ENCODE results near the gene GRWD1. TPM values are rescaled to one million over a fixed set of nuclear protein-coding genes. Genes with fewer than 3 reads are reported as not detected.

Gene GRWD1
- 14.7 and 24.4 TPM in 2 replicates for total RNA-seq

GRCh38 chr19:48445606-48446481 lies at the start of gene GRWD1:
TSS of gene GRWD1 (plus strand) at chr19:48445983. CDS start at chr19:48446006, 23 bp downstream.

GRCh38 chr19:48455171-48455907 lies 9.6 kb downstream of the GRWD1 start, which contains the start of gene KCNJ14:
TSS of gene KCNJ14 (plus strand) at chr19:48455574. CDS start at chr19:48461725, 6,151 bp downstream.

GRCh38 chr19:48469289-48469881 lies 23.6 kb downstream of the GRWD1 start, which contains the start of gene CYTH2:
TSS of gene CYTH2 (plus strand) at chr19:48469369. CDS start at chr19:48469508, 139 bp downstream.

Other genes with a start within 250 kb of the GRWD1 start
- gene CARD8, start 190.1 kb upstream of the GRWD1 start, total RNA-seq: 62.0 and 103 TPM in 2 replicates
- gene ZNF114, start 175.9 kb upstream of the GRWD1 start, total RNA-seq: 0.26 and 0.76 TPM in 2 replicates
- 0.60 and 6.3 TPM in 2 replicates for gene EMP3, start 120.4 kb upstream of the GRWD1 start, total RNA-seq
- gene TMEM143, start 82.0 kb upstream of the GRWD1 start, total RNA-seq: 1.7 and 2.7 TPM in 2 replicates
- not detected in 2 replicates for gene SYNGR4, start 81.6 kb upstream of the GRWD1 start, total RNA-seq
- 34.7 and 35.4 TPM in 2 replicates for gene KDELR1, start 54.4 kb upstream of the GRWD1 start, total RNA-seq
- gene GRIN2D, start 52.3 kb upstream of the GRWD1 start, total RNA-seq: 0.26 and 0.33 TPM in 2 replicates
- 0.11 and 0.26 TPM in 2 replicates for gene KCNJ14, start 9.6 kb downstream of the GRWD1 start, total RNA-seq
- 54.6 and 64.6 TPM in 2 replicates for gene CYTH2, start 23.4 kb downstream of the GRWD1 start, total RNA-seq
- gene LMTK3, start 65.9 kb downstream of the GRWD1 start, total RNA-seq: under 0.01 TPM in 1 of 2 replicates, not detected in the other
- 0.11 TPM in 1 of 2 replicates, not detected in the other for gene SULT2B1, start 106.2 kb downstream of the GRWD1 start, total RNA-seq
- gene SPACA4, start 160.8 kb downstream of the GRWD1 start, total RNA-seq: not detected in 2 replicates
- gene FAM83E, start 169.1 kb downstream of the GRWD1 start, total RNA-seq: 0.22 and 0.60 TPM in 2 replicates
- gene RPL18, start 173.2 kb downstream of the GRWD1 start, total RNA-seq: 2,542 and 4,069 TPM in 2 replicates
- gene SPHK2, start 173.5 kb downstream of the GRWD1 start, total RNA-seq: 4.0 and 4.9 TPM in 2 replicates
- gene DBP, start 191.4 kb downstream of the GRWD1 start, total RNA-seq: 1.9 and 2.1 TPM in 2 replicates
- 4.0 and 9.8 TPM in 2 replicates for gene CA11, start 200.2 kb downstream of the GRWD1 start, total RNA-seq
- gene NTN5, start 227.0 kb downstream of the GRWD1 start, total RNA-seq: not detected in 2 replicates
- gene FUT2, start 250.0 kb downstream of the GRWD1 start, total RNA-seq: not detected in 2 replicates

Data from dermis lymphatic vessel endothelial cell (primary cell).